GM20000 (cell line): Measurements from ENCODE around the gene SIPA1L2.

Source experiments
- DNase-seq: peaks from one replicate; pipeline ENCODE4 v3.0.0; 2012; ENCODE audit warnings: low spot score
- TF ChIP-seq, protein P1 (sequence below): IDR thresholded peaks from 2 replicates; pipeline ENCODE4 v1.5.1; 2012; ENCODE audit warnings: mild to moderate bottlenecking, control low read depth; ENCODE audit errors: extremely low read depth, missing control alignments

Gene SIPA1L2

DNA sequence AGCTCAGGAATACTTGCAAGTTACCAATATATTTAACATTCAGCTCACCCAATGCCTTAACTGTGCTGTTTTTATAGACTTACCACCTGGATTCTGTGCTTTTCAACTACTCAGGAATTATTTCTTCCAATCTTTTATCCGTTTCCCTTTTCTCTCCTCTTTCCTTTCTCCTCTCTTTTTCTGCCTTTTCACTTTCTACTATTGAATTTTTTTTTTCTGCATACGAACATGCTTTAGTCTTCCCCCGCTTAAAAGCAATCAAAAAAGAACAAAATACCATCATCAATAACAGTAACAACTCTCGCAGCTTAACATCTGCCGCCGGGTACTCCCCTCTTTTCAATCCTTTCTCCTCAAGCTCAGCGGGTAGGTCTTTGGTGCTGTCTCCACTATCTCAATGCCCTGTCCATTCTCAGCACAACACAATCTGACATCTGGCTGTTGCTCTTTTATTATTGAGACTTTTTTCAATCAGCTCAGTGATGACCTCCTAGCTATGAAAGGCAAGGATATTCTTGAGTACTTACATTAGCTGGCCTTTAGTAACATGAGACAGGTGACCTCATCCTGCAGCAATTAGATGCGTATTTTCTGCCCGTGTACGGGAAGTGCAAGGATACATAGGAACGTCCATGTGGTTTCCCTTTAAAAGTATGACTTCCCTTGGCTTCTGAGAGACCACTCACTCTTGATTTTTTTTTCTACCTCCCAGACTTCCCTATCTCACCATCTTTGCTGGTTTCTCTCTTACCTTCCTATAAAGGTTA is 40.2 kb upstream of the SIPA1L2 start:
- TF ChIP-seq, protein P1, sequence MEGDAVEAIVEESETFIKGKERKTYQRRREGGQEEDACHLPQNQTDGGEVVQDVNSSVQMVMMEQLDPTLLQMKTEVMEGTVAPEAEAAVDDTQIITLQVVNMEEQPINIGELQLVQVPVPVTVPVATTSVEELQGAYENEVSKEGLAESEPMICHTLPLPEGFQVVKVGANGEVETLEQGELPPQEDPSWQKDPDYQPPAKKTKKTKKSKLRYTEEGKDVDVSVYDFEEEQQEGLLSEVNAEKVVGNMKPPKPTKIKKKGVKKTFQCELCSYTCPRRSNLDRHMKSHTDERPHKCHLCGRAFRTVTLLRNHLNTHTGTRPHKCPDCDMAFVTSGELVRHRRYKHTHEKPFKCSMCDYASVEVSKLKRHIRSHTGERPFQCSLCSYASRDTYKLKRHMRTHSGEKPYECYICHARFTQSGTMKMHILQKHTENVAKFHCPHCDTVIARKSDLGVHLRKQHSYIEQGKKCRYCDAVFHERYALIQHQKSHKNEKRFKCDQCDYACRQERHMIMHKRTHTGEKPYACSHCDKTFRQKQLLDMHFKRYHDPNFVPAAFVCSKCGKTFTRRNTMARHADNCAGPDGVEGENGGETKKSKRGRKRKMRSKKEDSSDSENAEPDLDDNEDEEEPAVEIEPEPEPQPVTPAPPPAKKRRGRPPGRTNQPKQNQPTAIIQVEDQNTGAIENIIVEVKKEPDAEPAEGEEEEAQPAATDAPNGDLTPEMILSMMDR, result no peak
- no peak for DNase-seq

DNA sequence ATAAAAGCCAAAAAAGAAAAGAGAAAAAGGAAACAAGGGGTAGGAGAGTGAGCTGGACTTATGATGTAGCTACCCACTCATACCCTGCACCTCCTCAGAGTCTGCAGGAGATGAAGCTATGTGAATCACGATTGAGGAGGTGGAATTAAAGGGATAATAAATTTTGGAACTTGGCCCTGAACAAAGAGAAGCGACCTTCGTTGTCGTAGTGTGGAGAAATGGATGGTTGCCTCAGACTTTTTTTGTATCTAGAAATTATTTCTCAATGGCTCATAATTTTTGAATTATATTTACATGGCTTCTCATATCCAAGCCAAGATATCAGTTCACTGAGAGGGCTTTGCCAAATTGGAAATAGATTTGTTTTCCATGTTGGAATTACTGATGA is 37.8 kb upstream of the SIPA1L2 start:
- TF ChIP-seq, protein P1, result no peak

DNA sequence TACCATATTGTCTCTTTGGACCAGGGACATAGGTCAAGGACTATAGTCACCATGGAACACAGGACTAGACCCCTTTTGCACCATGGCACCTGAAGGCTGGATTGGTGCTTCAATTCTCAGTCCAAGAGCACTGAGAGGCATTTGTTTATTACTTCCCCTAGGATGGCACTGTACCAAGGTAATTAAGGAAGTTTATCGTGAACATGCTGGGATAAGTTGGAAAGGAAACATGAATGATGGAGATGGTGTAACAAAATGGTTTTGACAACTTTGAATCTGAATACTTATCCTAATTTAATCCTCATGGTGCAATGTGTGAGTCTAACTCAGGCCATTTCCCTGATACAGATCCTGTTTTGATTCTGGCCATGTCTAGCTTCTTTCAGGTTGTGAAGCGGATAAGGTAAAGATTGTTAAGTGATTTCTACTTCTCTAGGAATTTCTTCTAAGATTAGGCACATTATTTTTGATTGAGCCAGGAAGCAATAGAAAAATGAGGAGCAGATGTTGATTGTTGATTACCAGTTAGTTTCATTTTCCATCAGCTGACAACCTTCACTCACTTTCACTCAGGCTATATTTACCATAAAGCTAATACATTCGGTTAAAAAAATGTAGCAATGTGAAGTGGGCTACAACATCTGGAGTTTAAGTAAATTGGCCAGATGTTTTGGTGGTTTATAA is 37.3 kb upstream of the SIPA1L2 start:
- TF ChIP-seq, protein P1, result no peak
- DNase-seq, result no peak

More for the DNA sequence above, 37.8 kb upstream of the SIPA1L2 start:
- DNase-seq, result no peak

DNA sequence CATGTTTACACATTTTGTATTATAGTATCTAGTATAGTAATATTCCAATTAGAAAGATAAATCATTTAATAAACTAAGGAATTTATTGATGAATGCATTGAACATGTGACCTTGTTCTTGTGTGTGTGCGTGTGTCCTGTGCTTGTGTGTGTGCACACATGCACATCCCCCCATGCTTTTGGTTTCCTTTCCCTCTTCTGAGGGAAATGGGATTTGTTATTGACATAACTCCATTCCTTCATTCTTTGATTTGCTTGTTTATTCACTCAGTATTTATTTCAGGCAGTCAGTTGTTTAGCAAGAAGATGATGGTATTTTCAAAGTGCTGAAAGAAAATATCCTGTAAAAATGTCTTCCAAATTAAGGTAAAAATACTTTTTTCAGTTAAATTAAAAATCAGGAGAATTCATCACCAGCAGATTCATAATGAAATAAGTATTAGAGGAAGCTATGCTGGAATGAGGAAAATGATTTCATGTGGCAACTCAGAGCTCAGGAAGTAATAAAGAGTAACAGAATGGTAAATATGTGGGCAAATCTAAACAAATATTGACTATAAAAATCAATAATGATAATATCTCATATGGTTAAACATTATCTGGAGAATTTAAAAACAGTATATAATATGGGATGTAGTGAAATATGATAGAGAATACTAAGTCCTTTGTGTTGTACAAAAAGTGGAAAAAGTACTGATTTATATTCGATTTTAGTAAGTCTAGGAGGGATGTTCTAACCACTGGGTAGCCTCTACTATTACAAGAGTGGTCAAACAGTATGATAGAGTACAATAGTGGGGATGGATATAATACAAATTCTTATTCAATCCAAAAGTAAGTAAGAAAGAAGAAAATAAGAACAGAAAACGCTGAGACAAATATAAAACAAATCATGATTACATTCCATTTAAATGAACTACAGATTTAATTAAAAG is 35.2 kb upstream of the SIPA1L2 start:
- DNase-seq, result no peak
- TF ChIP-seq, protein P1, result no peak

DNA sequence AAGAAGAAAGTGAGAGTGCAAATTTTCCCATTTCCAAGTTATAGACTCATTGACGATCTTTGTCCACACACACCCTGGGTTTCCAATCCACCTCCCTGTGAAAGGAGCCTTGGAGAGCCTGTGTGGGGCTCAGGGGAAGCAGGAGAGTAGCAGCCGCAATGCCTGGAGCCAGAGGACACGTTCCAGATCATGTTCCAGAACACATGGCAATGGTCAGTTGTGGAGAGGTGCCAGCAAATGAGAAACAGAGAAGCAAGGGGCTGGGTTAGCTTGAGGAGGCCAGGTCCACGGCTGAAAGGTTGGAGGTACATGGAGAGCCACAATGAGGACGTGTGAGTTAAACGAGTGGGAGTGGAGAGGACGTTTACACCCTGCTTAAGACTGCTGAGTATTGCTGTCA is 33.0 kb upstream of the SIPA1L2 start:
- no peak for DNase-seq
- TF ChIP-seq, protein P1, result no peak

DNA sequence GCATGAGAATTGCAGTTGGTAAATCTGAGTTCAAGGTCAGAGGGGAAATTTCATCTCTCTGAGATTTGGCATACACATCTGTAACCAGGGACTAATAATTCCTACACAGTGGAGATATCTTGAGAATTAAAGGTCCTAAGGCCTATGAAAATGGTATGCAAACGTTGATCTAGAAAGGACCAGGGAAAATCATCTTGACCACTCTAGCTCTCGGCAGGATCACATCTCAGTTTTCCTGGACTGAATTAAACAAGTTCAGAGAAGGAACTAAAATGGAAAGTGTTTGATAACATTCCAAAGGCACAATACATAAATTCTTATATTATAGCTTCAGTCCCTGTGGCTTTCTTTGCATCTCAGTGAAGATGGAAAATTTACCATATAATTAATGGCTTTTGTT is 28.5 kb upstream of the SIPA1L2 start:
- TF ChIP-seq, protein P1, result no peak
- DNase-seq, result no peak
